ENCODE data around the gene VMP1. TPM values are rescaled to one million over a fixed set of nuclear protein-coding genes. Genes with fewer than 3 reads are reported as not detected.
"Not testable (repeated sequence)": the region's sequence is repeated elsewhere in the genome, so short reads cannot be mapped to it uniquely, and the experiment has no call there.

Gene VMP1
- total and polyA plus RNA-seq, 12 donors, result 20.5 to 98.9 (median 50.6) TPM

- TF ChIP-seq CTCF (IDR thresholded peaks at IDR 0.05), result no peak
- 98 to 100% methylated on average over 1 of the region's 1 CpG for WGBS, 2 donors
- H3K27me3 ChIP-seq, result no peaks in the 10 kb centered on the region
- no peak overlapping the region for H3K27ac ChIP-seq
- no peak for DNase-seq
- ATAC-seq, result no peak
- no peak overlapping the region for H3K4me3 ChIP-seq
- H3K9me3 ChIP-seq, result peaks cover 0 to 10% (median 0%) of the 10 kb centered on the region in 11 donors
- peaks cover 0 to 9% (median 0%) of the 10 kb centered on the region in 9 donors for H3K4me1 ChIP-seq
- intact Hi-C loops (cut with DNase I), result no loop called here
- H3K36me3 ChIP-seq, result peaks cover 0 to 74% (median 32%) of the 10 kb centered on the region in 9 donors
Observed at GRCh38 chr17:59776577-59776976, 69.1 kb downstream of the VMP1 start.

DNA sequence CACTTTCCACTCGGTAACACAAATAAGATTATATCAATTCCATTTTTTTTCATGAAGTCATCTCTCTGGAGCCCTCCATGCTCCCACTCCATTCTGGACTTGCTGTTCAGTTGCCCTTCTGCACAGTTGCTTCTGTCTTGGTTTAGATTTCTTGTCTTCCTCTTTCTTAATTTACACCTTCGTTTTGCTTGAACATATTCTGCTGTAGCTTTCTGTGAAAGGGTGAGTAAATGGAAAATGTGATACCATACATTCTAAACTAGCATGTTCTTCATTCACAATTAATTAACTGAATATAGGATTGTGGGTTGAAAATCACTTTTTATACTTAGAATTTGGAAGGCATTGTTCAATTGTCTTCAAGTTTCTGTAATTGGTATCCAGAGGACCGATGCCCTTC, 69.6 kb downstream of the VMP1 start:
- Histone ChIP-seq H3K27me3 (no peaks in the 10 kb centered on the region), H3K4me1 (peaks cover 0 to 10% (median 0%) of the 10 kb centered on the region in 9 donors), H3K9me3 (peaks cover 0 to 10% (median 0%) of the 10 kb centered on the region in 11 donors), H3K4me3 (no peak overlapping the region), H3K36me3 (peaks cover 0 to 74% (median 32%) of the 10 kb centered on the region in 9 donors), H3K27ac (no peak overlapping the region)
- DNase-seq, result no peak
- intact Hi-C loops (cut with DNase I), result no loop called here
- no peak for ATAC-seq
- WGBS, 2 donors, result 78 to 94% methylated on average over 3 of the region's 3 CpGs
- no peak for TF ChIP-seq CTCF (IDR thresholded peaks at IDR 0.05)

DNA sequence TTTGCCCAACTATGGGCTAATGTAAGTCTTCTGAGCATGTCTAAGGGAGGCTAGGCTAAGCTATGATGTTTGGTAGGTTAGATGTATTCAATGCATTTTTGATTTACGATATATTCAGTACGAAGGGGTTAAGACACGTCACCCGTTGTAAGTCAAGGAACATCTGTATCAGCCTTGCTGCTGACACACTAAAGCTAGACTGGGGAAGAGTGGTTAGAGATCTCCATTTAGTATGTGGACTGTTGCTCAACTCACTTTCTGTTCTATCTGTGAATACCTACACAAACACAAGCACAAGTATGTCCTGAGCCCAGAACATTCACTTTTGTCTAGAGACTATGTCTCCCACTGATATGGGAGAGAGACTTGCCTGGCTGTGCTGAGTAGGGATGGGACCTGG, 71.5 kb downstream of the VMP1 start:
- intact Hi-C loops (cut with DNase I), result no loop called here
- TF ChIP-seq CTCF (IDR thresholded peaks at IDR 0.05), result no peak
- peaks cover 0 to 30% (median 7%) of the 10 kb centered on the region in 9 donors for H3K4me1 ChIP-seq
- ATAC-seq (no peak), DNase-seq (no peak)
- peak overlapping the region in 1 of 10 donors; percentile 38 for H3K27ac ChIP-seq
- peaks cover 0 to 10% (median 0%) of the 10 kb centered on the region in 11 donors for H3K9me3 ChIP-seq
- no peak overlapping the region for H3K4me3 ChIP-seq
- peaks cover 0 to 65% (median 32%) of the 10 kb centered on the region in 9 donors for H3K36me3 ChIP-seq
- WGBS, 2 donors, result 92 to 96% methylated on average over 4 of the region's 4 CpGs
- no peaks in the 10 kb centered on the region for H3K27me3 ChIP-seq

- H3K27ac ChIP-seq, result peak overlapping the region in 1 of 10 donors; percentile 38
- WGBS, 2 donors, result 88 to 94% methylated on average over 1 of the region's 1 CpG
- ATAC-seq (no peak), DNase-seq (no peak)
- peaks cover 0 to 60% (median 27%) of the 10 kb centered on the region in 9 donors for H3K36me3 ChIP-seq
- no peak overlapping the region for H3K4me3 ChIP-seq
- H3K9me3 ChIP-seq, result peaks cover 0 to 10% (median 0%) of the 10 kb centered on the region in 11 donors
- intact Hi-C loops (cut with DNase I), result no loop called here
- no peak for TF ChIP-seq CTCF (IDR thresholded peaks at IDR 0.05)
- H3K27me3 ChIP-seq, result no peaks in the 10 kb centered on the region
- H3K4me1 ChIP-seq, result peaks cover 4 to 35% (median 12%) of the 10 kb centered on the region in 9 donors
Observed at GRCh38 chr17:59779521-59779920, 72.1 kb downstream of the VMP1 start.

DNA sequence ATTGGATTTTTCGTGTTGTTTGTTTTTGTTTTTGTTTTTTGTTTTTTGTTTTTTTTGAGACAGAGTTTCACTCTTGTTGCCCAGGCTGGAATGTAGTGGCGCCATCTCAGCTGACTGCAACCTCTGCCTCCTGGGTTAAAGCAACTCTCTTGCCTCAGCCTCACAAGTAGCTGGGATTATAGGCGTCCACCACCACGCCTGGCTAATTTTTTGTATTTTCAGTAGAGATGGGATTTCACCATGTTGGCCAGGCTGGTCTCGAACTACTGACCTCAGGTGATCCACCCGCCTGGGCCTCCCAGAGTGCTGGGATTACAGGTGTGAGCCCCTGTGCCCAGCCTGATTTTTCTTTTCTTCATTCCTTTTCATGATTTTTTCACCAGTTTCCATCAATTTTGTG, 73.1 kb downstream of the VMP1 start:
- 98 to 99% methylated on average over 6 of the region's 6 CpGs for WGBS, 2 donors
- intact Hi-C loops (cut with DNase I), result loop anchor here in 1 of 10 donors (10.0 kb wide), 1 partner anchor 54 kb away; no protein-coding TSS in a partner anchor
- Histone ChIP-seq H3K27ac (peak overlapping the region in 1 of 10 donors; percentile 38), H3K4me1 (peaks cover 4 to 46% (median 19%) of the 10 kb centered on the region in 9 donors), H3K36me3 (peaks cover 0 to 50% (median 20%) of the 10 kb centered on the region in 9 donors), H3K9me3 (peaks cover 0 to 10% (median 0%) of the 10 kb centered on the region in 11 donors)
- not testable (repeated sequence) for H3K4me3 ChIP-seq, ATAC-seq, H3K27me3 ChIP-seq, DNase-seq
